ENCODE data around the gene PLXNA4.
A peak's percentile ranks its signal among the peaks of the same experiment; 100 is the strongest.

PLXNA4 gene

GRCh38 chr7:132614428-132615318 lies 38.4 kb upstream of the PLXNA4 start:
- H3K4me3 ChIP-seq (ENCODE audit: low read depth, low read length): peak overlapping the region; percentile 27
- peak; percentile 30 for TF ChIP-seq CTCF (IDR thresholded peaks at IDR 0.05; ENCODE audit: low read depth, low read length, missing control alignments)
- in situ Hi-C loops (cut with HindIII; ENCODE audit: low sequenced_read_pairs): no loop called here
- no peak for DNase-seq (ENCODE audit: low read depth)

DNA sequence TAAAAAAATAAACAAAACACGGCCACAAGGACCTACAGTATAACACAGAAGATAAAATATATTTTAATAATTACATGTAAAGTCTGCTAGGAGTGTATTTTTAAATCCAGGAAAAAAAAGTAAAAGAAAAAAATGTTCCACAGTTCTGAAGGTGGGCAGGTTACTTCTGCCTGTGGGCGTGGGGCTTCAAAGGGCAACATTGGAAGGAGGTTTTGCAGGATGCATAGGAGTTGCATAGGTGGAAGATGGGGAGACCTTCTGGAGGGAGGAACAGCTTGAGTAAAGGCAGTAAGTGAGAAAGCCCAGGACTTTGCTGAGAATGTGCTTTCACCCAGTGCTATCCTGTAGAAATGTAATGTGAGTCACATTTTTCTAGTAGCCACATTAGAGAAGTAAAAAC lies 37.5 kb upstream of the PLXNA4 start:
- in situ Hi-C loops (cut with HindIII; ENCODE audit: low sequenced_read_pairs): no loop called here
- no peak for TF ChIP-seq CTCF (IDR thresholded peaks at IDR 0.05; ENCODE audit: low read depth, low read length, missing control alignments)
- no peak for DNase-seq (ENCODE audit: low read depth)
- no peak overlapping the region for H3K4me3 ChIP-seq (ENCODE audit: low read depth, low read length)

DNA sequence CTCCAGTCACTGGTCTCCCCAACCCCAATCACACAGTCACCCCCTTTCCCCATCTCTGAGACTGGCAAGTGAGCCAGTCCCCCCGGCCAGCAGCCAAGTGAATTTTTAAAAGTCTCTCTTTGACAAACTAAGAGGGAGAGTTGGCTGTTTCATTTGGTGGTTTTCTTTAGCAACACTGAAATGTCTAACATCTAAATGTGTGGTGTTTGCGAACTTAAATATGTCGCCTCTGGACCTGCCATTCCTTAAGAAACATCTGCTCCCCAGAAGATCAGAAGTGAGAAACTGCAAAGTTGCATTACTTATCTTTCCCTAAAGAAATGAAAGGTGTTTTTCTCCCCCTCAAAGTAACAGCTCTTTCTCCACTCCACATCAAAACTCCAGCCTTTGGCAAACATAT lies 34.7 kb upstream of the PLXNA4 start:
- no peak for TF ChIP-seq CTCF (IDR thresholded peaks at IDR 0.05; ENCODE audit: low read depth, low read length, missing control alignments)
- no peak overlapping the region for H3K4me3 ChIP-seq (ENCODE audit: low read depth, low read length)
- in situ Hi-C loops (cut with HindIII; ENCODE audit: low sequenced_read_pairs): no loop called here
- no peak for DNase-seq (ENCODE audit: low read depth)

DNA sequence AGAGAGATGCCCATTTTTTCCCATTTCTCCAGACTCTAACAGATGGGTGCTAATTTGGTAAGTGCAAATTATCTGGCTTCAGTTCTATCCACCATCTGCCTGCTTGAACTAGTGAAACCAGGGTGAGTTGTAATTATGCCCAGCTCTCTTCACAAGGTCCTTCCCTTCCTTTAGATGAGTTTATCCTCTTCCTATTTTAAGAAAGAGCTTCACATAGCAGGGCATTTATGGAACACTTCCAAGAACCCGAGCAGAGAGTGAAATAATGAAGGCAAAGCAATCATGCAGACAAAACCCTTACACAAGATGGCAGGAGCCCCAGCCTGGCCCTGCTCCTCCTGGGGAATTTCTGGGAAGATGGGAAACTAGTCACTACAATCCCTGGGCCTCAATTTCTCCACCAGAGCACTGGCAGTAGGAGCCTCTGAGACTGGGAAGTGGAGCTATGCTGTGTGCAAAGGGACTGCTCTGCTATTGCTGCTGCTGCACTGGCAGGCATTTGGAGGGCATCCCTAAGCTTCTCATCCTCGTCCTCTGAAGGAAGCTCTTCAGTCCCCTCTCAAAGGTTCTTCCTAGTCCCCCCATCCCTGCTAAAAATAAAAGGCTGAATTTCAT lies 33.7 kb upstream of the PLXNA4 start:
- in situ Hi-C loops (cut with HindIII; ENCODE audit: low sequenced_read_pairs): no loop called here
- H3K4me3 ChIP-seq (ENCODE audit: low read depth, low read length): no peak overlapping the region
- no peak for TF ChIP-seq CTCF (IDR thresholded peaks at IDR 0.05; ENCODE audit: low read depth, low read length, missing control alignments)
- DNase-seq (ENCODE audit: low read depth): no peak

DNA sequence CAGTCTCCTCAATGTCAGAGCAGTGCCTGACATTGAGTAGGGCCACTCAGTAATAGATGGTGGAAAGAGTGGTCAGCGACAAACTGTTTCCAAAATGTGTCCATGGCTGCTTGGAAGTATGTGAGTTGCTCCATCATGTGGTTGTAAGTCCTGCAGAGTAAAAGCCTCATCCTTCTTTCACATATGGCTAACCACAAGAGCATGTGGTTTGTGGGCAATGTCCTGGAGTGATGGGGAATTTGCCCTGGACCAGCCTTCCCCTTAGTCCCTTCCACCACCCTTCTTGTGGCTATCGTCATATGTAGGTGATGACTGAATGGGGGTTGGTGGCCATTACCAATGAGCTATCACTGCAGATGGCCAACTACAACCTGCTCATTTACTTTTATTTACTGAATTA lies 33.0 kb upstream of the PLXNA4 start:
- H3K4me3 ChIP-seq (ENCODE audit: low read depth, low read length): no peak overlapping the region
- no peak for TF ChIP-seq CTCF (IDR thresholded peaks at IDR 0.05; ENCODE audit: low read depth, low read length, missing control alignments)
- in situ Hi-C loops (cut with HindIII; ENCODE audit: low sequenced_read_pairs): no loop called here
- peak; percentile 81 for DNase-seq (ENCODE audit: low read depth)

- DNase-seq (ENCODE audit: low read depth): no peak
- no peak for TF ChIP-seq CTCF (IDR thresholded peaks at IDR 0.05; ENCODE audit: low read depth, low read length, missing control alignments)
- no peak overlapping the region for H3K4me3 ChIP-seq (ENCODE audit: low read depth, low read length)
- in situ Hi-C loops (cut with HindIII; ENCODE audit: low sequenced_read_pairs): no loop called here
These were observed 32.3 kb upstream of the PLXNA4 start for GRCh38 chr7:132608523-132608922.
